Natural killer cell (primary cell): ENCODE data around the gene DMC1. TPM values are rescaled to one million over a fixed set of nuclear protein-coding genes. Genes with fewer than 3 reads are reported as not detected.

Experiments used
- ATAC-seq, 3 donors: fragments of 150-1000 bp in 2 of 3; fragments of 200-7000 bp in 1 of 3; cut with Tn5 transposase; 1 replicate in 1 of 3; 2 replicates in 2 of 3; pipeline ENCODE4 v1.10.0; 2021; ENCODE audit warnings: mild to moderate bottlenecking in 2 of 3, moderate library complexity in 2 of 3
- DNase-seq, 2 donors: peaks; one replicate each; pipeline versions ENCODE4 v3.0.0 to v3.0.0-alpha.2; 2013 to 2021; ENCODE audit warnings: mixed read lengths in 1 of 2
- H3K27ac ChIP-seq: one replicate; pipeline ENCODE4 v1.5.1; 2013; ENCODE audit warnings: mild to moderate bottlenecking, low read length
- H3K27me3 ChIP-seq: one replicate; pipeline ENCODE4 v1.6.1; 2013; ENCODE audit warnings: low read length; ENCODE audit not compliant: control insufficient read depth, insufficient read depth
- H3K36me3 ChIP-seq: one replicate; pipeline ENCODE4 v1.6.1; 2013; ENCODE audit warnings: low read length; ENCODE audit not compliant: control insufficient read depth, insufficient read depth
- H3K4me1 ChIP-seq: one replicate; pipeline ENCODE4 v1.6.1; 2013; ENCODE audit warnings: low read length; ENCODE audit not compliant: control insufficient read depth, insufficient read depth
- H3K4me3 ChIP-seq: one replicate; pipeline ENCODE4 v1.5.1; 2013; ENCODE audit warnings: low read length
- H3K9me3 ChIP-seq: one replicate; pipeline ENCODE4 v1.6.1; 2013; ENCODE audit warnings: low read length; ENCODE audit not compliant: control insufficient read depth, insufficient read depth
- H3K27ac Mint-ChIP-seq, 2 donors: one replicate each; pipeline ENCODE4 v1.8.0; 2022; ENCODE audit warnings: mild to moderate bottlenecking in 2 of 2, mixed read lengths in 2 of 2, moderate library complexity in 1 of 2
- H3K27me3 Mint-ChIP-seq, 2 donors: one replicate each; pipeline ENCODE4 v1.8.0; 2022; ENCODE audit warnings: low read depth in 2 of 2, mixed read lengths in 2 of 2
- H3K36me3 Mint-ChIP-seq: one replicate; pipeline ENCODE4 v1.8.0; 2022; ENCODE audit warnings: mixed read lengths
- H3K4me1 Mint-ChIP-seq, 2 donors: one replicate each; pipeline ENCODE4 v1.8.0; 2022; ENCODE audit warnings: mixed read lengths in 2 of 2
- H3K4me3 Mint-ChIP-seq: one replicate; pipeline ENCODE4 v1.8.0; 2022; ENCODE audit warnings: mild to moderate bottlenecking, moderate library complexity, mixed read lengths
- H3K9me3 Mint-ChIP-seq, 2 donors: one replicate each; pipeline ENCODE4 v1.8.0; 2022; ENCODE audit warnings: mixed read lengths in 2 of 2
- CTCF ChIP-seq: fragments of 200-600 bp; IDR thresholded peaks from one replicate; pipeline ENCODE4 v1.8.0; 2022; ENCODE audit warnings: antibody characterized with exemption
- WGBS: methylation state at CpG from one replicate; pipeline ENCODE4 v1.1.7; 2013; ENCODE audit warnings: missing lambda C conversion rate; ENCODE audit not compliant: insufficient coverage; 5-methylcytosine and 5-hydroxymethylcytosine counted together
- intact Hi-C: fragments of 100-400 bp; cut with micrococcal nuclease; formaldehyde crosslinking; loops from one replicate; pipeline ENCODE4 v1.14.2; 2022
- total RNA-seq, 4 donors: library from RNA; stranded (reverse); fragments of 120-200 nt in 1 of 4; gene quantifications; one replicate each; pipeline versions ENCODE4 v1.2.3 to v1.2.4, GENCODE V29; 2013 to 2022

The DMC1 gene
- total RNA-seq, 3 donors from 2014 or later (not counting 1 experiment from before 2014, with no cell fraction given) = 0.31 to 1.7 (median 0.63) TPM

GRCh38 chr22:38489561-38490145 is 80.3 kb downstream of the DMC1 start:
- Histone ChIP-seq H3K4me1 (peaks cover 2% of the 10 kb centered on the region), H3K27ac (no peak overlapping the region), H3K27me3 (no peaks in the 10 kb centered on the region), H3K9me3 (no peaks in the 10 kb centered on the region), H3K36me3 (peaks cover 90% of the 10 kb centered on the region), H3K4me3 (no peak overlapping the region)
- H3K4me1 Mint-ChIP-seq = peaks cover 21 to 34% of the 10 kb centered on the region in 2 donors
- H3K9me3 Mint-ChIP-seq = no peaks in the 10 kb centered on the region
- H3K27me3 Mint-ChIP-seq = no peaks in the 10 kb centered on the region
- H3K27ac Mint-ChIP-seq = peak overlapping the region; percentile 33 to 83
- TF ChIP-seq CTCF = no peak
- peak in 1 of 3 donors; percentile 14 for ATAC-seq
- DNase-seq = no peak
- intact Hi-C loops = no loop called here
- peaks cover 18% of the 10 kb centered on the region for H3K36me3 Mint-ChIP-seq
- H3K4me3 Mint-ChIP-seq = no peak overlapping the region
- WGBS = 91% methylated on average over 7 of the region's 7 CpGs

GRCh38 chr22:38489142-38489541 is 80.8 kb downstream of the DMC1 start:
- no peak overlapping the region for H3K4me3 Mint-ChIP-seq
- peaks cover 22 to 33% of the 10 kb centered on the region in 2 donors for H3K4me1 Mint-ChIP-seq
- no peaks in the 10 kb centered on the region for H3K9me3 Mint-ChIP-seq
- Histone ChIP-seq H3K4me1 (no peaks in the 10 kb centered on the region), H3K4me3 (no peak overlapping the region), H3K27ac (no peak overlapping the region), H3K27me3 (no peaks in the 10 kb centered on the region), H3K36me3 (peaks cover 90% of the 10 kb centered on the region), H3K9me3 (no peaks in the 10 kb centered on the region)
- ATAC-seq = no peak
- TF ChIP-seq CTCF = no peak
- H3K27me3 Mint-ChIP-seq = no peaks in the 10 kb centered on the region
- peaks cover 18% of the 10 kb centered on the region for H3K36me3 Mint-ChIP-seq
- no peak for DNase-seq
- 98% methylated on average over 17 of the region's 17 CpGs for WGBS
- H3K27ac Mint-ChIP-seq = peak overlapping the region; percentile 33 to 83
- intact Hi-C loops = no loop called here

GRCh38 chr22:38487946-38488345 is 82.0 kb downstream of the DMC1 start:
- Mint-ChIP-seq H3K4me1 (peaks cover 25 to 38% of the 10 kb centered on the region in 2 donors), H3K9me3 (no peaks in the 10 kb centered on the region), H3K36me3 (peaks cover 22% of the 10 kb centered on the region), H3K27me3 (no peaks in the 10 kb centered on the region), H3K27ac (peak overlapping the region; percentile 36 to 75), H3K4me3 (no peak overlapping the region)
- ATAC-seq (no peak), DNase-seq (no peak)
- intact Hi-C loops = no loop called here
- Histone ChIP-seq H3K36me3 (peaks cover 90% of the 10 kb centered on the region), H3K4me1 (no peaks in the 10 kb centered on the region), H3K27me3 (no peaks in the 10 kb centered on the region), H3K9me3 (no peaks in the 10 kb centered on the region), H3K4me3 (no peak overlapping the region), H3K27ac (no peak overlapping the region)
- 90% methylated on average over 5 of the region's 6 CpGs for WGBS
- no peak for TF ChIP-seq CTCF

- H3K4me1 ChIP-seq = no peaks in the 10 kb centered on the region
- ATAC-seq (peak in 2 of 3 donors; percentile 24 to 27), DNase-seq (no peak)
- TF ChIP-seq CTCF = no peak
- no peak overlapping the region for H3K27ac ChIP-seq
- Mint-ChIP-seq H3K36me3 (peaks cover 29% of the 10 kb centered on the region), H3K27ac (peak overlapping the region; percentile 36 to 41), H3K27me3 (no peaks in the 10 kb centered on the region), H3K9me3 (no peaks in the 10 kb centered on the region), H3K4me1 (peaks cover 36 to 44% of the 10 kb centered on the region in 2 donors), H3K4me3 (no peak overlapping the region)
- no peaks in the 10 kb centered on the region for H3K27me3 ChIP-seq
- no peak overlapping the region for H3K4me3 ChIP-seq
- WGBS = 90% methylated on average over 5 of the region's 5 CpGs
- H3K36me3 ChIP-seq = peaks cover 91% of the 10 kb centered on the region
- intact Hi-C loops = no loop called here
- no peaks in the 10 kb centered on the region for H3K9me3 ChIP-seq
These were observed 84.2 kb downstream of the DMC1 start for GRCh38 chr22:38485783-38486182.
